Progenitor cell of endocrine pancreas (in vitro differentiated cells): Measurements from ENCODE around the gene PDZRN4. TPM values are rescaled to one million over a fixed set of nuclear protein-coding genes. Genes with fewer than 3 reads are reported as not detected.

Source experiments
- DNase-seq: peaks from one replicate; pipeline ENCODE4 v3.0.0; 2021; ENCODE audit warnings: low spot score; ENCODE audit not compliant: unreplicated experiment
- H3K27ac Mint-ChIP-seq: 2 replicates; pipeline ENCODE4 v1.8.0; 2021; ENCODE audit warnings: mild to moderate bottlenecking, moderate library complexity, mixed read lengths
- H3K27me3 Mint-ChIP-seq: 2 replicates; pipeline ENCODE4 v1.8.0; 2021; ENCODE audit warnings: mixed read lengths
- H3K36me3 Mint-ChIP-seq: 2 replicates; pipeline ENCODE4 v1.8.0; 2022; ENCODE audit warnings: mixed read lengths; ENCODE audit not compliant: insufficient read depth
- H3K4me1 Mint-ChIP-seq: 2 replicates; pipeline ENCODE4 v1.8.0; 2021; ENCODE audit warnings: low read depth, mixed read lengths
- H3K4me3 Mint-ChIP-seq: 2 replicates; pipeline ENCODE4 v1.8.0; 2021; ENCODE audit warnings: low read depth, mild to moderate bottlenecking, moderate library complexity, mixed read lengths
- H3K9me3 Mint-ChIP-seq: 2 replicates; pipeline ENCODE4 v1.8.0; 2021; ENCODE audit warnings: low read depth, mixed read lengths
- total RNA-seq: library from RNA; stranded (reverse); gene quantifications from 2 replicates; pipeline ENCODE4 v1.2.1, GENCODE V29; 2021
- TF ChIP-seq, protein P1 (sequence below): fragments of 200-600 bp; sonication (generic); IDR thresholded peaks from one replicate; pipeline ENCODE4 v1.5.0; 2021; ENCODE audit warnings: antibody characterized with exemption, mild to moderate bottlenecking; ENCODE audit not compliant: unreplicated experiment

Gene PDZRN4
- total RNA-seq, 1 donor from 2014 or later, result 0.12 TPM

DNA sequence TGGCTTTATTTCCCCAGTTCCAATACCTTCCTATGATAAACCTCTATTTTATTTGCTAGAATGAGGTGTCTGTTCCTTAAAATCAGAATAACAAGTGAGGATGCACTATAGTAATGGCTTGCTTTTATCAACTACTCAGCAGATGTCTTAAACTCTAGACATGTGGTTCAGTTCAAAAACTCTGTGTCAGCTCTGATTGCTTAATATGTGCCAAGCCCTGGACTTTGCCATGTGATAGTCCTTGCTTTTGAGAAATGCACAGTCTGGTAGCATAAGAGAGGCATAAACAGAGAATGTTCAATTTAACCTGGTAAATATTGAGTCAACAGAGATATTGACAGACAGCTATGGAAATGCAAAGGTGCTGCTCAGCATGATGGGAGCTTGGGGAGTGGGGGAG, 254.8 kb downstream of the PDZRN4 start:
- no peak for DNase-seq
- TF ChIP-seq, protein P1, sequence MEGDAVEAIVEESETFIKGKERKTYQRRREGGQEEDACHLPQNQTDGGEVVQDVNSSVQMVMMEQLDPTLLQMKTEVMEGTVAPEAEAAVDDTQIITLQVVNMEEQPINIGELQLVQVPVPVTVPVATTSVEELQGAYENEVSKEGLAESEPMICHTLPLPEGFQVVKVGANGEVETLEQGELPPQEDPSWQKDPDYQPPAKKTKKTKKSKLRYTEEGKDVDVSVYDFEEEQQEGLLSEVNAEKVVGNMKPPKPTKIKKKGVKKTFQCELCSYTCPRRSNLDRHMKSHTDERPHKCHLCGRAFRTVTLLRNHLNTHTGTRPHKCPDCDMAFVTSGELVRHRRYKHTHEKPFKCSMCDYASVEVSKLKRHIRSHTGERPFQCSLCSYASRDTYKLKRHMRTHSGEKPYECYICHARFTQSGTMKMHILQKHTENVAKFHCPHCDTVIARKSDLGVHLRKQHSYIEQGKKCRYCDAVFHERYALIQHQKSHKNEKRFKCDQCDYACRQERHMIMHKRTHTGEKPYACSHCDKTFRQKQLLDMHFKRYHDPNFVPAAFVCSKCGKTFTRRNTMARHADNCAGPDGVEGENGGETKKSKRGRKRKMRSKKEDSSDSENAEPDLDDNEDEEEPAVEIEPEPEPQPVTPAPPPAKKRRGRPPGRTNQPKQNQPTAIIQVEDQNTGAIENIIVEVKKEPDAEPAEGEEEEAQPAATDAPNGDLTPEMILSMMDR, result no peak
- H3K9me3 Mint-ChIP-seq, result no peaks in the 10 kb centered on the region
- H3K4me3 Mint-ChIP-seq, result no peak overlapping the region
- no peaks in the 10 kb centered on the region for H3K27me3 Mint-ChIP-seq
- no peaks in the 10 kb centered on the region for H3K4me1 Mint-ChIP-seq
- no peak overlapping the region for H3K27ac Mint-ChIP-seq
- H3K36me3 Mint-ChIP-seq, result no peaks in the 10 kb centered on the region

DNA sequence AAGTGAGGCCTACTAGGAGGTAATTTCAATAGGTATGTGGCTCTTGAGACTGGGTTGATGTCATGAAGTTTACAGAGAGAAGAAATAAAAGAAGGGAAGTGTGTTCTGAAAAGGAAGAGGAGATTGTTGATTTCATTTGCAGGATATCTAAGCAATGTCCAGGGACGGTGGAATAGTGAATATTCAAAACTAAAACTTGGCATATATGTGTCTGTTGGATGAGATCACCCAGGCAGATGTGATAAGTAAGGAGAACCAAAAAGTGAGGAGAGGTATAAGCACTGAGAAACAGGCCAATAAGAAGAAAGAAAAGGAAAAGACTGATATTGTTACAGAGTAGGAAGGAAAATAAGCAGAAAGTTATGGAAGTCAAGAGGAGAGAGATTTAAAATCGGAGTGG, 255.6 kb downstream of the PDZRN4 start:
- Mint-ChIP-seq H3K36me3 (no peaks in the 10 kb centered on the region), H3K27me3 (no peaks in the 10 kb centered on the region), H3K4me1 (no peaks in the 10 kb centered on the region), H3K4me3 (no peak overlapping the region), H3K9me3 (no peaks in the 10 kb centered on the region), H3K27ac (no peak overlapping the region)
- no peak for DNase-seq
- TF ChIP-seq, protein P1, result no peak

DNA sequence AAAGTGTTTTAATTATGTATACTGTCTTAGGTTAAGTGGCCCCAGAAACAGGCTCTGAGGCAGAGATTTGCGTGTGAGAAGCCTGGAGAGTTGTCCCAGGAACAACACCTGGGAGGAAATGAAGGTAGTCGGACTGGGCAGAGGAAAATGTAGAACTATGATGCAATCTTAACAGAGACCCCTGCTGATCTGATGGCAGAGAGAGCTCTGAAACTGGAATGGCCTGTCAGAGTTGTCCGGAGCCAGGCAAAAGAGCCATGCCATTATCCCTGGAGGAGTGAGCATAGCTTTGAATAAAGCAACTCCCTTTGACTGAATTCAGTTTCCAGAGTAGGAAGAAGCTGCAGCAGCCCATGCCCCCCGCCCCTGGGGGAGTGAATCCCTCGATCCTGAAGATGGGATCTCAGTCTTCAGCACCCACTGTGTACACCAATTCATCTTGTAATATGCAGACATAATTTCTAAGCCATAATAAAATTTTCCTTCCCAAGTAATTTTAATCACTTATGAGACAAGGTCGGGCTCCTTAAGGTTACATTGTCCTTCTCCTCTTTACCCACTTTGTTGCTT, 264.8 kb downstream of the PDZRN4 start:
- DNase-seq, result no peak
- Mint-ChIP-seq H3K4me3 (no peak overlapping the region), H3K27ac (no peak overlapping the region), H3K36me3 (no peaks in the 10 kb centered on the region), H3K27me3 (no peaks in the 10 kb centered on the region), H3K4me1 (peaks cover 3% of the 10 kb centered on the region), H3K9me3 (no peaks in the 10 kb centered on the region)
- TF ChIP-seq, protein P1, result no peak

DNA sequence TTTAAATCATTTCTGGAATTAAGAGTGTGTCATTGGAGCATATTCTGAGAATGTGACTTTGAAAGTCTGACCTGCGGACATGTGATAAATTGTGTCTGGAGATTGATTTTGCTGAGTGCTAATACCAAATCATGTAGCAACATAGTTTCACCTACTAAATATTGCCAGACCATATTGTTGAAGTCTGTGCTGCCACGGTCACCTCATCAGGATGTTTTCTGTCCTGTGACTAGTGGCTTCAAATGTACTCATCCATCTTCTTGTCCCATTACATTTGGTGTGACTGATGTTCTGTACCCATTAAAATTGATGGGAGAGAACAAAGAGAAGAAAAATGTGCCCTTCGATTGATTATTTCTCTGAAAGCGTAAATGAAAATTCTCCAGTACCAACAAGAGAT, 265.3 kb downstream of the PDZRN4 start:
- no peaks in the 10 kb centered on the region for H3K36me3 Mint-ChIP-seq
- peaks cover 3% of the 10 kb centered on the region for H3K4me1 Mint-ChIP-seq
- no peaks in the 10 kb centered on the region for H3K27me3 Mint-ChIP-seq
- no peak overlapping the region for H3K27ac Mint-ChIP-seq
- DNase-seq, result no peak
- TF ChIP-seq, protein P1, result no peak
- H3K4me3 Mint-ChIP-seq, result no peak overlapping the region
- H3K9me3 Mint-ChIP-seq, result no peaks in the 10 kb centered on the region

DNA sequence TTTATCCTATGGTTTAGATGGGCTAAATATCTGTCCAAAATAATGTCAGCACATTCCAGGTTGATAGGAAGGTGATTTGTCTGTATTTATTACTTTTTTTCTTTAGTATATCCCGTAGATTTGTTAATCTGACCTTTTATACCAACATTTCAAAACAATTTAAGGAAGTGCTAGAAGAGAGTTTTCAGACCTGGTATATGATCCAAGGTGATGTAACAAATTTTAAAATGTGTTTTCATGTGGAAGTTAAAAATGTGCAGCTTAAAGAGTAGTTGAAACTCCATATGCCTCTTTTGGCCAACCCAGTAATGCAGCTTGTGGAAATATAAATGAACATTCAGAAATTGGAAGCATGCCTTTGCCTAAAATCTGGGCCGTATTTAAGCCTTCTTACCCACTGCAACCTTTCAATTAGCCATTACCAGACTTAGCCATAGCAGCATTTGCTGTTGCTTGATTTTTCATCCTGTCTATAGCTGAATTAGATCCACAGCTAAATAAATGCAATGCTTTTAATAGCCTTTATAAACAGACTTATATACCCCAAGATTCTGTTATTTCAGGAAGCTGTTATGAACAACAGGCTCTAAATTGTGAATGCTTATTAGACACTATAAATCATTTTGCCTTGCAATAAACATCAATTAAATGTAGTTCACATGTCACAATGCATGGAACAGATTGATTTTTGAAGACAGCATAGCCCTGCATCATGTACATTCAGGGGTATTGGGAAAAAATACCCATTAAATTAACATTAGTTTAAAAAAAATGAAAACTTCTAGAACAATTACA, 271.2 kb downstream of the PDZRN4 start:
- no peak for DNase-seq
- Mint-ChIP-seq H3K27ac (no peak overlapping the region), H3K4me3 (no peak overlapping the region), H3K9me3 (no peaks in the 10 kb centered on the region), H3K27me3 (no peaks in the 10 kb centered on the region), H3K36me3 (no peaks in the 10 kb centered on the region), H3K4me1 (peaks cover 2% of the 10 kb centered on the region)
- TF ChIP-seq, protein P1, result no peak
